DMS153 (cell line): ENCODE measurements around the gene NAT14.
"Not testable (repeated sequence)": the region's sequence is repeated elsewhere in the genome, so short reads cannot be mapped to it uniquely, and the experiment has no call there.

Experiments
- DNase-seq: peaks from one replicate; lab custom pipeline; 2025; lab: John Stamatoyannopoulos, UW

The NAT14 gene

DNA sequence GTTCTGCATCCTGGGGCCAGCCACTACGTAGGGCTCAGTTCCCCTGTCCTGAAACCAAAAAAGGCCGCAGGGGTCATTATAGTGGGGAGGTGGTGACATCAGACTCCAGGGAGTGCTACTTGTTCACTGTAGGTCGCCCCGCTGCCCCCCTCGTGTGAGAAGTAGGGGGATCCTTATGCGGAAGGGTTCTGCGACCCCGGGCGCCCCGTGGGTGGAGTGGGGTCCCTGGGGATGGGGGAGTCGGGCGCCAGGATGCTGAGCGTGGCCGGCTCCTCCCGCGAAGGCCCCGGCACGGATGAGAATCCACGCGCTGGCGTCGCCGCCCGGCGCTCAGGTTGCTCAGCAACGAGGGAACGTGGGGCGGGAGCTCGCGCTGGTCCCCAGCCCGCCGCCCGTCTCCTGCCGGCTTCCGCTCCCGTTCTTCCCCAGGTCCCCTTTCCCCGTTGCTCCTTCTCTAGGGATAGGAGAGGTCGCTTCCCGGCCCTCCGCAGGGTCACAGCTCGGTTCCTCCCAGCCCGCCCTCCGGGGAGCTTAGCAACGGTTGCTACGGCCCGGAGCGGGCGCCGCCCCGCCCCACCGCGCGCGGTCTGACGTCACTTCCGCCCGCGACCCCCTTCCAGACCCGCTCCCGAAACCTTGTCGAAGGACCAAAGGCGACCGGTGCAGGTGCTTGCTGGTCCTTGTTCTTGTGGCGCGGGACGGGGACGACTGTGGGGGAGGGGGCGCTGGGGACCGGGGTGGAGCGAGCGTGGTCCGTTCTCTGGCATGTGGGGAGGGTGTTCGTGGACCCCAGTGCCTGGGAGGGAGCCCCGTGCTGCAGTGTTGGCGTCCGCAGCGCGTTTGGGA, at the start of gene NAT14:
Gene NAT14 (plus strand): TSS at position 596 of the 846 bp plus-strand sequence. CDS start 521 bp downstream, outside the sequence.
- peak; percentile 25 for DNase-seq

- DNase-seq: no peak
These were observed 48.1 kb upstream of the NAT14 start for GRCh38 chr19:55436847-55437246.

GRCh38 chr19:55437410-55437809, 47.6 kb upstream of the NAT14 start:
- DNase-seq: peak; percentile 16

DNA sequence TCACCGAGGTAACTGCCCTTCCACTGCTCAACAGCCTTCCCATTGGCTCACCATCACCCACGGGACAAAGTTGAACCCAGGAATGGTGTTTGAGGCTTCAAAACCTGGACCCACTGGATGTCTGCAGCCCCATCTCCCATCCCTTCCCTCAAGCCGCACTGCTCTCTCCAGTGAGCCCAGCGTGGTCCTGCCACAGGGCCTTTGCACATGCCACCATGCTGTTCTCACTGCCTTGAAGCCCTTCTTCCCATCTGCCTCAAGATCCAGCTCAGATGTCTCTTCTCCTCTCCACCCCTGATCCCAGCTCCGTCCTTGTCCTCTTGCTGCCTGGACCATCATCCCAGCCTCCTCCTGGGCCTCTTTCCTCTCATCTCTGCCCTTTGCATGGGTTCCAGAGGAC, 45.9 kb upstream of the NAT14 start:
- no peak for DNase-seq

DNA sequence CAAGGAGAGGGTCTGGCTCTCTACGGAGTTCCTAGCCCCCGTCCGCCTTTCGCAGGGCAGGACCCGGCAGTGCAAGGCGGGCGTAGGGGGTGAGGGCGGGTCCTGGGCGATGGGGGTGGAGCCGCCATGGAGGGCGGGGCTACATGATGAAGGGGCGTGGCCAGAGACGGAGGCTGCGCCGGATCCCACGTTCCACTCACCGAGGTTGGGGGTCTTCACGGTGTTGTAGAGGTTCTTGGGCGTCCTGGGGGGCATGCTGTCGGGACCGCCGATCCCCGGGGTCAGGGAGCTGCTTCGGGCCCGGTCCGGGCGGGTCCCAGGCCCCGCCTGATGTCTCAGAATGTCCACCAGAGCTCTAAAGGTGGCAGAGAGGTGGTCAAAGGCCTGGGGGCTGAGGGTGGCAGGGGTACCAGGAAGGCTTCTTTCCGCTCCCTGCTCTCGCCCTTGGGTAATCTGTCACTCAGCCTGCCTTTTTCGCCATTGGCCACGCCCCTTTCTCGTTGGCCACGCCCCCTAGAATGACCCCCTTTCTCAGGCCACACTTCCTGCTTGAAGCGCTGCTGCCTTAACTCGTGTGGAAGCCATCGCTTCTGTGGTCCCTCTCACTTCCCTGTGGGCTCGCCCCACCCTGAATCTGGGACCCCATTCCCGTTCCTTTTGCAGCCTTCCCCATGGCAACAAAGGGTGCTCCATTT, 44.4 kb upstream of the NAT14 start:
- DNase-seq: peak; percentile 37

GRCh38 chr19:55441319-55441691, 43.7 kb upstream of the NAT14 start:
- no peak for DNase-seq

DNA sequence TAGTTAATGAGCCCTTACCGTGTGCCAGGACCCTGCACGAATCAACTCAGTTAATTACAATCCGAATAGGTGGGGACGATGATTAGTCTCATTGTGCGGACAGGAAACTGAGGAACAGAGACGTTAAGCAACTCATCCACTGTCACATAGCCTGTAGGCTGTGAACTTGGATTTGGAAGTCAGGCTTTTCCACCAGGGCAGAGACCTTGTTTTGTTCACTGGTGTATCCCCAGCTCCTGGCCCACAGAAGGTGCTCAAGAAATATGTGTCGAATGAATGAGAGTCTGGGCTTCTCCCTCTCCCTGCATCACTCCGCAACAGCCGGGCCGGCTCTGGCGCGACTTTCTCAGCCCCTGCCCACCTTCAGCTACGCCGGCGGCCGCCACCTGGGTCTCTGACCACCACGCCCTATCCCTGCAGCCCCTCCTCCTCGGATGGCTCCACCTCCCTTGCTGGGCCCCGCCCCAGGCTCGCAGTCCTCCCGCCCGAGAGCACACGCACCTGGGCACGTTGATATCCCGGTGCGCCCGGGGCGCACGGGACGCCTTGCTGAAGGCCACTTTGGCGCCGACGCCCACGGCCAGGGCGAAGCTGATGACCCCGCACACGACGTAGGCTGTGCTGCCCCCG, 43.2 kb upstream of the NAT14 start:
- DNase-seq: peak; percentile 32

- no peak for DNase-seq
These were observed 42.5 kb upstream of the NAT14 start for GRCh38 chr19:55442372-55442961.

DNA sequence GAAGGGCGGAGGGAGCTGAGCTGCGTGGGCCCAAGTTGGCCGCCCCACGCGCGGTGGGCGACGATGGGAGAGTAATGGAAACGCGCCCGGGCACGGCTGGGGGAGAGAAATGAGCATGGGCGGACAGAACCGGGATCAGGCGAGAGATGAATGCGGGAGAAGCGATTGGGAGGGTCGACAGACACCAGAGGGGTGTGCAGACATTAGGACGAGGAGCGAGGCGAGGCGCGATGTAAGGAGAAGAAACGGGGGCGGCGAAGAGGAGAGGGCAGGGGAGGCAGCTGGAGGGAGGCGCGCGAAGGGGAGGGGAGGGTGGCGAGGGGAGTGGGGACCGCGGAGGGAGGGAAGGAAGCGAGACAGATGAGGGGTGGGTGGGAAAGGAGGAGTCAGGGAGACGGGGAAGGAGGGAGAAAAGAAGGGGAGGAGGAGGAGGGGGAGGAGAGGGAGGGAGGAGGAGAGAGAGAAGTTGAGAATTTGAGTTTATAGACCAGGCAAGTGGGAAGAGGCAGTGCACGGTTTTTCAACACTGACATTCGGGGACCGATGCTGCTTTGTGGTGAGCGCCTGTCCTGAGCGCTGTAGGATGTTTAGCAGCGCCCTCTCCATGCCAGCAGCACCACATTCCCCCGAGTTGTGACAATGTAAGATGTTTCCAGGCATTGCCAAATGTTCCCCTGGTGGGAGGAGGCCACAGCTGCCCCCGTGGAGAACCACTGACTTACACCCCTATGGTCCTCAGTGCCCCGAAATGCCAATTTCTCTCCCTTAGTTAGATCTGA, 41.8 kb upstream of the NAT14 start, which contains the start of gene SHISA7:
Gene SHISA7 (minus strand): TSS at position 256 of the 779 bp plus-strand sequence. CDS start 437 bp downstream, outside the sequence.
- DNase-seq: no peak

DNA sequence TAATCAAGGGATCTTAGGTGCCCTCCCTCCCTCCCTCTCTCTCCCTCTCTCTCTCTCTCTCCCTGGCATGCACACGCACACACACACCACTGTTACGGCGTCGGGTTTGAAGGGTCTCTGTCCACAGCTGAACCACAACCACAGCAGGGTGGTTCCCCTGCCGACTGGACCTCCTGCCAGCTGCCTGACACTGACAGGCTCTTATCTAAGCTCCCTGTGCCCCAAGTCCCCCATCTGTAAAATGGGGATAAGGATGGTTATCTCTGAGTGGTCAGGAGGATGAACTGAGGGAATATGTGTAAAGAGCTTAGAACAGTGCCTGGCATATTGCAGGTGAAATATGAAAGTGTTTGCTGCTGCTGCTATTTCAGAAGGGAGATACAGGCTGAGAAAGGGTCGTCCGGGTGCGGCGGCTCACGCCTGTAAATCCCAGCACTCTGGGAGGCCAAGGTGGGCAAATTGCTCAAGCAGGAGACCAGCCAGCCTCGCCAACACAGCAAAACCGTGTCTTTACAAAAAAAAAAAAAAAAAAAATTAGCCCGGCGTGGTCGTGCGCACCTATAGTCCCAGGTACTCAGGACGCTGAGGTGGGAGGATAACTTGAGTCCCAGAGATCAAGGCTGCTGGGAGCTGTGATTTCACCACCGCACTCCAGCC, 41.0 kb upstream of the NAT14 start:
- DNase-seq: no peak

- no peak for DNase-seq
These were observed 40.3 kb upstream of the NAT14 start for GRCh38 chr19:55444646-55445045.

DNA sequence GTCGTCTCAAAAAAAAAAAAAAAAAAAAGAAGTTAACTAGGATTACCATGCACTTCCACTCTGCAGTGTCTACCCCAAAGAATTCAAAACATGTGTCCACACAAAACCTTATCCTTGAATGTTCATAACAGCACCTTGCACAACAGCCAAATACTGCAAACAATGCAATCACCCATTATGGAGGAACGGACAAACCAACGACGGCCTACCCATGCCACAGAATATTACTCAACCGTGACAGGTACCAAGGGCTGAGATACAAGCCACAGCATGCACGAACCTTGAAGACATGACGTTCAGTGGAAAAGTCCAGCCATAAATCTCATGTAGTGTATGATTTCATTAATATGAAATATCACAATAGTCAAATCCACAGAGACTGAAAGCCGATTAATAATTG, 38.9 kb upstream of the NAT14 start:
- DNase-seq: no peak

GRCh38 chr19:55447421-55448174, 37.4 kb upstream of the NAT14 start:
- peak; percentile 29 for DNase-seq

DNA sequence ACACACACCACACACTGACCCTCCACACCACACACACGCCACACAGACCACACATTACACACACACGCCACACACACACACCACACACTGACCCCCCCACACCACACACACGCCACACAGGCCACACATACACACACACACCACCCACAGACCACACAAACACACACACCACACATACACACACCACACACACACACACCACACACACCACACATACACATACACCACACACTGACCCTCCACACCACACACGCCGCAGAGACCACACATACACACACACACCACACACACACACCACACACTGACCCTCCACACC, 36.9 kb upstream of the NAT14 start:
- not testable (repeated sequence) for DNase-seq

DNA sequence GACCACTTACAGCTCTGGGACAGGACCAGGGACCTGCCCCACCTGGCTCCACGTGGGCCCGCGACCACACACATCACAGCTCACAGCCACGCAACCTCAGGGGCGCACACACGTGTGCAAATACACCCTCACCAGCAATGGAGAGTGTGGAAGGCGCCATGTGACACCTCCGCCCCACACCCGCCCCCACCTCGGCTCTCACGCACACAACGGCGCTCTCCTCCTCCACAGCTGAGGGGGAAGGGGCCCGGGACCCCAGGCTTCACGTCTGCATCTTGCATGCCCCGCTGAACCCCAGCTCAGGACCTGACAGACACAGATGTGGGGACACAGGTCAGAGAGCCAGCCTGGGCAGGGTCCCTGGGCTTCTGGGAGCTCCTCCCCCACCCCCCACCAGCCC, 35.5 kb upstream of the NAT14 start:
- no peak for DNase-seq

- DNase-seq: no peak
These were observed 33.6 kb upstream of the NAT14 start for GRCh38 chr19:55451163-55451964.

GRCh38 chr19:55451965-55452748, 32.8 kb upstream of the NAT14 start:
- DNase-seq: no peak

DNA sequence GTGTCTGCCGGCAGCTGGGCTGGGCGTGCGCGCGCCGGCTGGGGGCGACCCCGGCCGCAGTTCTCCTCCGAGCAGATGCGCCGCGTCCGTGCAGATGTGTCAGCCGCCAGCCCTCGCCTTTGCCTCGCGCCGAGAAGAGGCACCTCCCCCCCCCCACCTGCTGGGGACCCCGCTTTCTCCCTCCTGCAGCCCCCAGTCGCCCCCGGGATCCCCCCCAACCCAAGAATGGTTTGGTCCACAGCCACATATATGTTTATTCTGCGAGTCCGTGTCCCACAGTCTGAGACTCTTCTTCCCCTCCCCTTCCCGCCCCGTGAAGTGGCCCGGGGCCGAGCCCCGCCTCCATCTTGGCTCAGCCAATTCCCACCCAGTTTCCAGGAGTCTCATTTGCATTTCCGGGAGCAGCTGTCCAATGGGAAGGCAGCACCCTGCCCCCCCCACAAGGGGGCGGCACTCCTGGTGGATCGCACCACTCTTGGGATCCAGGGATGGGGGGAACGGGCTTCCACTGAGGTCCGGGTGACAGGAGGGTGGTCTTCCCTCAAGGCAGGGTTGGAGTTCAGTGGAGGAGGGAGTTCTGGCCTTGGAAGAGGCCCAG, 32.1 kb upstream of the NAT14 start:
- peak; percentile 81 for DNase-seq
